Glutamatergic neuron (in vitro differentiated cells): ENCODE data around the gene DDX39B. TPM values are rescaled to one million over a fixed set of nuclear protein-coding genes. Genes with fewer than 3 reads are reported as not detected.
A peak's percentile ranks its signal among the peaks of the same experiment; 100 is the strongest.
"Not testable (repeated sequence)": the region's sequence is repeated elsewhere in the genome, so short reads cannot be mapped to it uniquely, and the experiment has no call there.

Experiments used
- DNase-seq: peaks from one replicate; pipeline ENCODE4 v3.0.0; 2022
- H3K27ac Mint-ChIP-seq: one replicate; pipeline ENCODE4 v1.8.0; 2020; ENCODE audit warnings: mild to moderate bottlenecking, mixed read lengths, inconsistent platforms; ENCODE audit not compliant: unreplicated experiment
- H3K27me3 Mint-ChIP-seq: one replicate; pipeline ENCODE4 v1.8.0; 2020; ENCODE audit warnings: mild to moderate bottlenecking, moderate library complexity, mixed read lengths, inconsistent platforms; ENCODE audit not compliant: unreplicated experiment
- H3K36me3 Mint-ChIP-seq: one replicate; pipeline ENCODE4 v1.8.0; 2020; ENCODE audit warnings: mild to moderate bottlenecking, mixed read lengths, inconsistent platforms; ENCODE audit not compliant: unreplicated experiment
- H3K4me1 Mint-ChIP-seq: one replicate; pipeline ENCODE4 v1.8.0; 2020; ENCODE audit warnings: mild to moderate bottlenecking, low read depth, mixed read lengths, inconsistent platforms; ENCODE audit not compliant: unreplicated experiment
- H3K4me3 Mint-ChIP-seq: one replicate; pipeline ENCODE4 v1.8.0; 2020; ENCODE audit warnings: mild to moderate bottlenecking, mixed read lengths, inconsistent platforms; ENCODE audit not compliant: unreplicated experiment
- H3K9me3 Mint-ChIP-seq: one replicate; pipeline ENCODE4 v1.8.0; 2020; ENCODE audit warnings: mild to moderate bottlenecking, moderate library complexity, mixed read lengths, inconsistent platforms; ENCODE audit not compliant: unreplicated experiment
- CTCF ChIP-seq: fragments of 200-600 bp; sonication (generic); IDR thresholded peaks from one replicate; pipeline ENCODE4 v1.5.0; 2021; ENCODE audit not compliant: partially characterized antibody, unreplicated experiment
- total RNA-seq: library from RNA; stranded (reverse); fragmentation: NEBNext Ultra II Directional; extraction: Animal tissue kit (Norgen Biotek cat#: 25700); gene quantifications from one replicate; pipeline ENCODE4 v1.2.1, GENCODE V29; 2021; ENCODE audit not compliant: unreplicated experiment

Gene DDX39B
- total RNA-seq, 1 donor from 2014 or later, result 526 TPM

DNA sequence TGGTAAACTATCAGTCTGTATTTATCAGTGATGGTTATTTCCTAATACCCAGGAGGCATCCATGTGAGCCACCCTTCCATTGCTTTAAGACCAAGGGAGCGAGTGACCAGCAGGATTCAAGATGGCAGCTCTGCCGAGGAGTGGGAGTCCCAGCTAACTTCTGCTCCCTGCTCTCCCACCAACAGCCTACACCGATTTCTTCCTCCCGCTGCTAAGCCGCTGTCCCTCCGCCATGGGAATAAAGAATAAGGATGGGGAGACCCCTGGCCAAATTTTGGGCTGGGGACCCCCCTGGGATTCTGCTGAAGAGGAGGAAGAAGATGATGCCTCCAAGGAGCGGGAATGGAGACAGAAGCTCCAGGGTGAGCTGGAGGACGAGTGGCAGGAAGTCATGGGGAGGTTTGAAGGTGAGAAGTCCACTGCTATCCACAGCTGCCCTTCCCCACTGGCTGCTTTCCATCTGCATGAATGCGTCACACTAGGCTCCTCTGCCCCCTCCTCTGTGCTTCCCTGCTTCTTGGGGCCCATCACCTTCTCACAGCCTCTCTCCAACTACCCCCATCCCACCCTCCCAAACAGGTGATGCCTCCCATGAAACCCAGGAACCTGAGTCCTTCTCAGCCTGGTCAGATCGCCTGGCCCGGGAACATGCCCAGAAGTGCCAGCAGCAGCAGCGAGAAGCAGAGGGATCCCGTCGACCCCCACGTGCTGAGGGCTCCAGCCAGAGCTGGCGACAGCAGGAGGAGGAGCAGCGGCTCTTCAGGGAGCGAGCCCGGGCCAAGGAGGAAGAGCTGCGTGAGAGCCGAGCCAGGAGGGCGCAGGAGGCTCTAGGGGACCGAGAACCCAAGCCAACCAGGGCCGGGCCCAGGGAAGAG is 15.9 kb upstream of the DDX39B start:
- TF ChIP-seq CTCF, result no peak
- DNase-seq, result no peak
- no peak overlapping the region for H3K27ac Mint-ChIP-seq
- peaks cover 3% of the 10 kb centered on the region for H3K27me3 Mint-ChIP-seq
- no peak overlapping the region for H3K4me3 Mint-ChIP-seq
- H3K4me1 Mint-ChIP-seq, result peaks cover 4% of the 10 kb centered on the region
- peaks cover 4% of the 10 kb centered on the region for H3K36me3 Mint-ChIP-seq
- H3K9me3 Mint-ChIP-seq, result peaks cover 4% of the 10 kb centered on the region

DNA sequence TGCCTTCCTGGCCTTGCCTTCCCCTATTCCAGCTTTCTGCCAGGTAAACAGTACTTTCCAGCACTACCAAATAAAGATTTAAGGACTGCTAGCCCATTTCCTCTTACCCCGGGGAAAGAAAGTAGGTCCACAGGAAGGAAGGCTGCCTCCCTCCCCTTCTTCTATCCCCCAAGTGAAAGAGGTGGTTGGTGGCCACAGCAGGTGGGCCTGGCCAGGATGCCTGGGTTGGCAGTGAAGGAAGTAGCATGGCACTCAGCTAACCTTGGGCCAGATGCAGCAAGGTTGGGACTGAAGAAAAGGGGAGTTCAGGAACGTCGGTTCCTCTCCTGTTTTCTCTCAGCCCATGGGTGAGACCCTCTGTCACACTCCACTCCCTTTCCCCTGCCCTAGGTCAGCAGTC is 14.5 kb upstream of the DDX39B start:
- Mint-ChIP-seq H3K4me1 (peaks cover 4% of the 10 kb centered on the region), H3K27ac (no peak overlapping the region), H3K4me3 (no peak overlapping the region), H3K9me3 (peaks cover 6% of the 10 kb centered on the region), H3K27me3 (peaks cover 3% of the 10 kb centered on the region), H3K36me3 (peaks cover 4% of the 10 kb centered on the region)
- DNase-seq, result no peak
- no peak for TF ChIP-seq CTCF

- H3K4me1 Mint-ChIP-seq, H3K27me3 Mint-ChIP-seq, H3K4me3 Mint-ChIP-seq, H3K36me3 Mint-ChIP-seq: not testable (repeated sequence)
- peaks cover 11% of the 10 kb centered on the region for H3K9me3 Mint-ChIP-seq
- H3K27ac Mint-ChIP-seq, result peak overlapping the region; percentile 38
- peak; percentile 48 for DNase-seq
These were observed 9.6 kb upstream of the DDX39B start for GRCh38 chr6:31551371-31551770.

DNA sequence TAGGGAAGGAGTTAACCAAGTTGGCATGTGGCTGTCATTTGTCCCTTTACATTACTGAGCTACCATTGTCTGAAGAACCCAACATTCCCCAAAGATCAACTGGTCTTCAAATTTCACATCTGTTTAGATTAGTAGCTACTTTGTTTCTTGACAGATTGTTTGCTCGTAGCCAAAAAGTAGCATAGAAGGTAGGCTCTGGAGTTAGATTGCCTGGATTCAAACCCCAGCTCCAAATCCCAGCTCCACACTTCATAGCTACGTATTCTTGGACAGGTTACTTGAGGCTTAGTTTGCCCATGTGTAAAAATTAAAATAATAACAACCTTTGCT is 6.7 kb upstream of the DDX39B start:
- Mint-ChIP-seq H3K4me3 (peak overlapping the region; percentile 93), H3K4me1 (peaks cover 8% of the 10 kb centered on the region), H3K27ac (peak overlapping the region; percentile 39), H3K9me3 (peaks cover 22% of the 10 kb centered on the region), H3K27me3 (peaks cover 12% of the 10 kb centered on the region), H3K36me3 (no peaks in the 10 kb centered on the region)
- no peak for TF ChIP-seq CTCF
- DNase-seq, result no peak

DNA sequence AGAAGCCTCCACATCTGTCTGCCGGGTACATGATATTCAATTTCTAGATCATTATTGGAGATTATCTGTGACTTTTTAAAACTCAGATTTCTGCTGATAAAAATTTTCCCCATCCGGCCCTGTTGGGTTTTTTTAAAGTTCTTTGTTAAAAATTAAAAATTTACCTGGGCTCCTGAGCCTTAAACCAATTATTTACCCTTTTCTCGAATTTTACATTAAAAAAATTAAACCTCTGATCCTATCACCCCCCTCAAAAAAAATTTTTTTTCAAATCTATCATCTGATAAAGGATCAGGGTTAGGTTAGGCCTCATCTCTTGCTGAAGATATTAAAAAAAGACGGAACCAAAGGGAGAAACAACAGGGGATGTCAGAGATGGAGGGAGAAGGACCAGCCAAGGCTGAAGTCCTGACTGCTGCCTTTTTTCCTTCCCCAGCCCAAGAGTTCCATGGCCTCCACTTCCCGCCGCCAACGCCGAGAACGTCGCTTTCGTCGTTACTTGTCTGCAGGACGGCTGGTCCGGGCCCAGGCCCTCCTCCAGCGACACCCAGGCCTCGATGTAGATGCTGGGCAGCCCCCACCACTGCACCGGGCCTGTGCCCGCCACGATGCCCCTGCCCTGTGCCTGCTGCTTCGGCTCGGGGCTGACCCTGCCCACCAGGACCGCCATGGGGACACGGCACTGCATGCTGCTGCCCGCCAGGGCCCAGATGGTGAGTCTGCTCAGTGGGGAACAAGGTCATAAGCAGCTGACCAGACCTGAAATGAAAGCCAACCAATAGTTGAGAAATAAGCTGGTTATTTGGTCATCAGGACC is 6.1 kb upstream of the DDX39B start:
- Mint-ChIP-seq H3K36me3 (no peaks in the 10 kb centered on the region), H3K27ac (peak overlapping the region; percentile 95), H3K4me3 (peak overlapping the region; percentile 93), H3K27me3 (peaks cover 12% of the 10 kb centered on the region), H3K9me3 (peaks cover 22% of the 10 kb centered on the region), H3K4me1 (peaks cover 12% of the 10 kb centered on the region)
- no peak for TF ChIP-seq CTCF
- no peak for DNase-seq
